Retinal pigment epithelial cell (primary cell): ENCODE data around the gene RNF125.
"Not testable (repeated sequence)": the region's sequence is repeated elsewhere in the genome, so short reads cannot be mapped to it uniquely, and the experiment has no call there.

Experiments used
- DNase-seq: peaks from one replicate; pipeline ENCODE4 v3.0.0-alpha.2; 2010; ENCODE audit warnings: low read depth
- H3K4me3 ChIP-seq: 2 replicates; pipeline ENCODE4 v1.5.1; 2011; ENCODE audit warnings: mild to moderate bottlenecking, low read length, control low read depth, moderate library complexity
- TF ChIP-seq, protein P1 (sequence below): conservative IDR thresholded peaks from 2 replicates; pipeline ENCODE4 v1.5.1; 2011; ENCODE audit warnings: low read depth, low read length, control low read depth, inconsistent platforms

The RNF125 gene

DNA sequence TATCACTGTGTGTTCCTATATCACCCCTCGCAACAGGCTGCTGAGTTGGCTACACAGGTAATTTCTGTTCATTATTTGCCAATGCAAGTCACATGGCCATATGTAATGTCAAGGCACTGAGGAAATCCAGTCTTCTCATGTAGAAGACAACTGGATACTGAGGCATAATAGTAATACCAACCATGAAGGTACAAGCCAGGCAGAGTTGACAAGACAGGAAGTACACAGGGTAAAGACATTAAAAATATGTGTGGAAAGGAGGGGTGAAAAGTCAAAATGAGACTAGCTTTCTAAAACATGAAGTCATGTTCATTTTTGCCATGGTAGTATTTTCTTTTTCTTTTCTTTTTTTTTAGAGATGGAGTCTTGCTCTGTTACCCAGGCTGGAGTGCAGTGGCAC is 55.6 kb downstream of the RNF125 start:
- DNase-seq = no peak
- H3K4me3 ChIP-seq = no peak overlapping the region
- TF ChIP-seq, protein P1, sequence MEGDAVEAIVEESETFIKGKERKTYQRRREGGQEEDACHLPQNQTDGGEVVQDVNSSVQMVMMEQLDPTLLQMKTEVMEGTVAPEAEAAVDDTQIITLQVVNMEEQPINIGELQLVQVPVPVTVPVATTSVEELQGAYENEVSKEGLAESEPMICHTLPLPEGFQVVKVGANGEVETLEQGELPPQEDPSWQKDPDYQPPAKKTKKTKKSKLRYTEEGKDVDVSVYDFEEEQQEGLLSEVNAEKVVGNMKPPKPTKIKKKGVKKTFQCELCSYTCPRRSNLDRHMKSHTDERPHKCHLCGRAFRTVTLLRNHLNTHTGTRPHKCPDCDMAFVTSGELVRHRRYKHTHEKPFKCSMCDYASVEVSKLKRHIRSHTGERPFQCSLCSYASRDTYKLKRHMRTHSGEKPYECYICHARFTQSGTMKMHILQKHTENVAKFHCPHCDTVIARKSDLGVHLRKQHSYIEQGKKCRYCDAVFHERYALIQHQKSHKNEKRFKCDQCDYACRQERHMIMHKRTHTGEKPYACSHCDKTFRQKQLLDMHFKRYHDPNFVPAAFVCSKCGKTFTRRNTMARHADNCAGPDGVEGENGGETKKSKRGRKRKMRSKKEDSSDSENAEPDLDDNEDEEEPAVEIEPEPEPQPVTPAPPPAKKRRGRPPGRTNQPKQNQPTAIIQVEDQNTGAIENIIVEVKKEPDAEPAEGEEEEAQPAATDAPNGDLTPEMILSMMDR = no peak

DNA sequence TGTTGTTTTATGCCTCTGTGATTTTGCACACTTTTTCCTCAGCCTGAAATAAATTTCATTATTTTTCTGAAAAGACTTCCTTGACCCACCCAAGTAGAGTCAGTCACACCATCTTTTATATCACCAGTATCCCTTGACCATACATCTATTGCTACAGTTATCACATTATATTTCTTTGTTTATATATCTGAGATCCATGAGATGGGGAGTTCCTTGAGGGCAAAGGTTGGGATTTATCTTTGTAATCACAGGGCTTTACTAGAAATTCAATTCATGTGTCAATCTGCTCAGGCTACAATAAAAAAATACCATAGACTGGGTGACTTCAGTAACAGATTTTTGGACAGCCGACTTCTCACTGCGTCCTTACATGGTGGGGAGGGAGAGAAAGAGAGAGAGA is 60.2 kb downstream of the RNF125 start:
- DNase-seq = no peak
- TF ChIP-seq, protein P1 = no peak
- H3K4me3 ChIP-seq = no peak overlapping the region

DNA sequence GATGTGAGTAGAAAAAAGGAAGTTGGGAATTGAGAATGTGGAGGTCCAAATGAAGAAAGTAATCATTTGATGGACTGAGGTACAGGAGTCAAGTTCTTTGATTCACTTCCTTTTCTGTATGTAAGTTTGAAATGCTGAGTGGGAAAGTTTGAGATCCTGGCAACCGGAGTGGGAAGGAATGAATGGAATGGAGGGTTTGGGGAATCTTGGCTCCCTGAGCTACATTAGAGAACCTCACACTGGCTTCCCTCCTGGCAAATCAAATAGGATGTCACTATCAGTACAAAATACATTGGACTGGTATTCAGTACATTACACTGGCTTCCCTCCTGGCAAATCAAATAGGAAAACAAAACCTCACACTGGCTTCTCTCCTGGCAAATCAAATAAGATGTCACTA is 63.3 kb downstream of the RNF125 start:
- no peak for DNase-seq
- TF ChIP-seq, protein P1 = no peak
- no peak overlapping the region for H3K4me3 ChIP-seq

DNA sequence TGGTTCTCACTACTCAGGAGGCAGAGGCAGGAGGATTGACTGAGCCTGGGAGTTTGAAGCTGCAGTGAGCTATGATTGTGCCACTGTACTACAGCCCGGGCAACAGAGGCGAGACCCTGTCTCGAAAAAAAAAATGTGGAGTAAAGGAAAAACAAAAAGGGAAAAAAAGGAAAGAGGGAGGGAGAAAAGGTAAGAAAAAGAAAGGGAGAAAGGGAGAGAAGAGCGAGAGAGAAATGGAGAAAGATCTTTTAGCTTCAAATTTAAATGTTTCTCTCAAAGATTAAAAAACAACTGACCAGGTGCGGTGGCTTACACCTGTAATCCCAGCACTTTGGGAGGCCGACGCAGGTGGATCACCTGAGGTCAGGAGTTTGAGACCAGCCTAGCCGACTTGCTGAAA is 65.2 kb downstream of the RNF125 start:
- no peak overlapping the region for H3K4me3 ChIP-seq
- DNase-seq = no peak
- TF ChIP-seq, protein P1 = no peak

DNA sequence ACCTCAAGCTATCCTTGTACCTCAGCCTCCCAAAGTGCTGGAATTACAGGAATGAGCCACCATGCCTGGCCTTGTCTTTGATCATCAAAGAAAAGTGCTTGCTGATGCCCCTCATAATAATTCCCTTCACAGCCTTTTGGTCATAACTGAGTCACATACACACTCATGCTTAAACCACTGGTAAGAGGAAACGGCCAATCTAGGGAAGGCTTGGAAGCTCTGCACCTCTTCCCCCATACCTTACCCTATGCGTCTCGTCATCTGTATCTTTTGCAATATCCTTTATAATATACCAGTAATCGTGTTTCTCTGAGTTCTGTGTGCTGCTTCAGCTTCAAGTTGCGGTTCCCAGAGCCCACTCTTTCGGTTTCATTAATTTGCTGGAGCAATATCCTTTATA is 68.3 kb downstream of the RNF125 start:
- TF ChIP-seq, protein P1 = no peak
- DNase-seq = no peak
- H3K4me3 ChIP-seq = no peak overlapping the region

DNA sequence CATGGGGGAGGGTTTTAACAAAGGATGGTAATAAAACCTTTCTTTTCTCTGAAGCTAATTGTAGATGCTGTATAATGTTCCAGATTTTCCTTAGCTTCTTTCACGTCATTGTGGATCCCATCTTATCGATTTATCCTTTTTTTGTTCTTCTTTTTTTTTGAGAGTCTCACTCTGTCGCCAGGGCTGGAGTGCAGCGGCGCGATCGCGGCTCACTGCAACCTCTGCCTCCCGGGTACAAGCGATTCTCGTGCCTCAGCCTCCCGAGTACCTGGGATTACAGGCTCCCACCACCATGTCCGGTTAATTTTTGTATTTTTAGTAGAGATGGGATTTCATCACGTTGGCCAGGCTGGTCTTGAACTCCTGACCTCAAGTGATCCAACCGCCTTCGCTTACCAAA is 72.2 kb downstream of the RNF125 start:
- DNase-seq, H3K4me3 ChIP-seq: not testable (repeated sequence)

DNA sequence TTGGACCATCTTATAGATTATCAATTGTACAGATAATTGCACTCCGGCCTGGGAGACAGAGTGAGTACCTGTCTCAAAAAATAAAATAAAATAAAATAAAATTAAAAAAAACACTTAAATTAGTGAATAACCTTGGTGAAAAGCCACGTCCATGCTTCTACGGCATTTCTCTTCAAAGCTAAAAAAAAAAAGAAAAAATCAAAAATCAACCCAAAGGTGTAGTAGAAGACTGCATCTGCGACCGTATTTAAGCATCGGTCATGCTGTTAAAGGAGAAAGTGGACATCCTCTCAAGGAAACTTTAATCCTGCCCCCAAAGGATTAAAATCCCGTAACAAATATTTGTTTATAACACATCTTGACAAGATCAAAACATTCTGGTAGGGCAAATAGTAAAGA is 72.7 kb downstream of the RNF125 start:
- no peak for DNase-seq
- peak overlapping the region; percentile 58 for H3K4me3 ChIP-seq
- TF ChIP-seq, protein P1 = no peak
